ENCODE data around the gene DAZAP1.
"Not testable (repeated sequence)": the region's sequence is repeated elsewhere in the genome, so short reads cannot be mapped to it uniquely, and the experiment has no call there.

DAZAP1 gene

DNA sequence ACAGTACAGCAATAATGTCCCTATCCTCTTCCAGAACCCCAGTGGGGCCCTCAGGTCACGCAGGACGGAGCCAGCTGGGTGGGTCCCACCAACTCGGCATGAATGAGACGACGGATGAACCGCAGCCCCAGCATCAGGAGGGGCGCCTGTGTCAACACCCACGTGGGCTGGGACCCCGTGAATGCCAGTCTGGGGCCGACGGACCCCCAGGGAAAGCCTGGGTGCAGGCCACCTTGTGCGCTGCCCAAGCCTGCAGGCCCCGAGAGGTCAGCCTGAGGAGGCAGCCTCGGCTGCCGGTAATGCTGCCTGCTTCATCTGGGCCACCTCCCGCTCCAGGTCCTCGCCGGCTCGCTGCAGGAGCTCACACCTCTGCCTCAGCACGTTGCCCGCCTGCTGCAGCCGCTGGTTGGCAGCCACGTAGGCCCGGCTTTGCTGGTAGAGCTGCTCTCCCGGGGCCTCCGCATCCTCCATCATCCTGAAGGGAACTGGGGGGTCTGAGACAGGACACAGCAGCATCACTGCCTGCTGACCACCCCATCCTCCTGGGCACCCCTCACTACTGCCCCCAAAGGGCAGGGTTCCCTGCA lies 67.5 kb downstream of the DAZAP1 start:
- in situ Hi-C loops (cut with HindIII; ENCODE audit: low pct_ligation_motif_present, low pct_unique_long_range_greater_than_20kb, low sequenced_read_pairs), result no loop called here
- no peak for DNase-seq

GRCh38 chr19:1475751-1476437 lies 68.5 kb downstream of the DAZAP1 start:
- in situ Hi-C loops (cut with HindIII; ENCODE audit: low pct_ligation_motif_present, low pct_unique_long_range_greater_than_20kb, low sequenced_read_pairs), result no loop called here
- DNase-seq, result no peak

GRCh38 chr19:1477056-1477455 lies 69.7 kb downstream of the DAZAP1 start:
- in situ Hi-C loops (cut with HindIII; ENCODE audit: low pct_ligation_motif_present, low pct_unique_long_range_greater_than_20kb, low sequenced_read_pairs); DNase-seq: not testable (repeated sequence)

DNA sequence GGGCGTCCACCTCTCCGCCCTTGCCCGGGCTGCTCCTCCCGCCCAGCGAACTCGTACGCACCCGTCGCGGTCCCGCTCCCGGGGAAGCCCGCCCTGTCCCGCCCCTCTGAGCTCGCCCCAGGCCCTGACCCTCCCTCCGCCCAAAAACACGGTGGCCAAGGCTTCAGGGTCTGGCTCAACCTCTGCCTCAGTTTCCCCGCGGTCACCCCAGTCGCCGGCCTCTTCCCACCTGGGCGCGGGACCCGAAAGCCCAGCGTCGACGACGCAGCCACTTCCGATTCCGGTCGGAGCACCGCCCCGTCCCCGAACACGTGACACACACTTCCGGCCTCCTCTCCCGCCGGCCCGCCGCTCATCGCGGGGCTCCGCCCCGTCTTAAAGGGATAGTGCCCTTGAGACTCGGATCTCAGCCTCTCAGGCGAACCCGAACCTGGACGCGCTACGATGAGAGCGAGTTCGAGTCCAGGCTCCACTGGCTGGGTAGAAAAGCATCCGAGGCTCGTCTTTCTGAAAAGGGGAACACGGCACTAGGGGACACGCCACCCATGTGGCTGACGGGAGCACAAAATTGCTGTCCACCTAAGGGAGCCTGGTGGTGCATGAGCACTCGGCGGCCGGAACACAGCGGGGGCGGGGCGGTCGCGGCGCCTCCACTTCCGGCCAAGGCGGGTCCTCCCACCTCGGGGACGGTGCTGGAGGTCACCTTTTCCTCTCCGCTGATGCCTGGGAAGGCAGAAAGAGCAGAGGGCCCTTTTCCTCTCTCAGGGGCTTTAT lies 71.7 kb downstream of the DAZAP1 start, which contains the start of gene C19orf25:
Gene C19orf25 (minus strand): TSS at position 282 of the 774 bp plus-strand sequence. CDS start 312 bp downstream, outside the sequence.
- in situ Hi-C loops (cut with HindIII; ENCODE audit: low pct_ligation_motif_present, low pct_unique_long_range_greater_than_20kb, low sequenced_read_pairs), result no loop called here
- peak; percentile 93 for DNase-seq

DNA sequence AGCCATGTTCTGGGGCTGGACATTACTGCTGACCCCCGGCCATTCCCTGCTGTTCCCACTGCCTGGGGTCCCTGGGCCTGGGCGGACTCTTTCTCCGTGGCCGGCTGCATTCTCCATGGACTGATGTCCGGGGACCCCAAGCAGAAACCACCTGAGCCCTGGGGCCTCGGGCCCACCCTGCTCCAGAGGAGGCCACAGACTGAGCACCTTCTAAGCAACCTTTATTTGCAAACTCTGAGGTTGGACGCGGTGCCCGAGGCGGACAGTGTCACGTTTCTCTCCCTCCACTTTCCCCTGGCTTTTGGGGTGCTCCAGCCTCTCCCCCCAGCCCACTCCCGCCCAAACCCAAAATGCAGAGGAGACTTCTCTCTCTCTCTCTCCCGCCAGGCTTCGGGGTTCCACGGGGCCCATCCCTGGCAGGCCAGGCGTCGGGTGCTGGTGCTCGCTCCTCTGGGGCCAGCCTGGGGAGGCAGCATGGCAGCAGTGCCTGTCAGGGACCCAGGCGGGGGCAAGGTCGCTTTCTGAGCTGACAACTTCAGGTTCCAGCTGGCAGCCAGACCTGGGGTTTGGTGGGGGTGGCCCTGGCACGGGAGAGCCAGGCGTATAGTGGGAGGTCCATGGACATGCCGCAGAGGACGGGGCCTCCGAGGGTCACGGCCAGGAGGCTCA lies 74.0 kb downstream of the DAZAP1 start:
- no peak for DNase-seq
- in situ Hi-C loops (cut with HindIII; ENCODE audit: low pct_ligation_motif_present, low pct_unique_long_range_greater_than_20kb, low sequenced_read_pairs), result no loop called here

GRCh38 chr19:1481893-1482360 lies 74.5 kb downstream of the DAZAP1 start:
- no peak for DNase-seq
- in situ Hi-C loops (cut with HindIII; ENCODE audit: low pct_ligation_motif_present, low pct_unique_long_range_greater_than_20kb, low sequenced_read_pairs), result no loop called here

- no peak for DNase-seq
- in situ Hi-C loops (cut with HindIII; ENCODE audit: low pct_ligation_motif_present, low pct_unique_long_range_greater_than_20kb, low sequenced_read_pairs), result no loop called here
These were observed 75.2 kb downstream of the DAZAP1 start for GRCh38 chr19:1482361-1483130.

GRCh38 chr19:1483131-1483978 lies 76.0 kb downstream of the DAZAP1 start:
- DNase-seq, result no peak
- in situ Hi-C loops (cut with HindIII; ENCODE audit: low pct_ligation_motif_present, low pct_unique_long_range_greater_than_20kb, low sequenced_read_pairs), result no loop called here

- in situ Hi-C loops (cut with HindIII; ENCODE audit: low pct_ligation_motif_present, low pct_unique_long_range_greater_than_20kb, low sequenced_read_pairs), result no loop called here
- no peak for DNase-seq
These were observed 76.6 kb downstream of the DAZAP1 start for GRCh38 chr19:1483979-1484428.

Measured in ACHN (cell line).